DOHH2 (cell line): ENCODE data around the gene BCKDHA.
A peak's percentile ranks its signal among the peaks of the same experiment; 100 is the strongest.

ENCODE experiments used
- CTCF ChIP-seq: fragments of 200-600 bp; sonication (generic); IDR thresholded peaks from one replicate; pipeline ENCODE4 v1.5.1; 2014; ENCODE audit warnings: antibody characterized with exemption, mild to moderate bottlenecking, low read depth, low read length; ENCODE audit not compliant: poor library complexity, severe bottlenecking
- EZH2phosphoT487 ChIP-seq: fragments of 200-600 bp; sonication (generic); IDR thresholded peaks from 2 replicates; pipeline ENCODE4 v1.6.1; 2017; ENCODE audit warnings: borderline replicate concordance, mild to moderate bottlenecking, antibody characterized with exemption, low read length, moderate library complexity, mixed read lengths

GRCh38 chr19:41354343-41354953 is 43.2 kb upstream of the BCKDHA start:
- TF ChIP-seq CTCF = peak; percentile 39
- no peak for TF ChIP-seq EZH2phosphoT487
